ENCODE measurements around the gene FTH1. TPM values are rescaled to one million over a fixed set of nuclear protein-coding genes. Genes with fewer than 3 reads are reported as not detected.

FTH1 gene
- polyA plus RNA-seq, 1 donor from 2014 or later: 597 TPM

DNA sequence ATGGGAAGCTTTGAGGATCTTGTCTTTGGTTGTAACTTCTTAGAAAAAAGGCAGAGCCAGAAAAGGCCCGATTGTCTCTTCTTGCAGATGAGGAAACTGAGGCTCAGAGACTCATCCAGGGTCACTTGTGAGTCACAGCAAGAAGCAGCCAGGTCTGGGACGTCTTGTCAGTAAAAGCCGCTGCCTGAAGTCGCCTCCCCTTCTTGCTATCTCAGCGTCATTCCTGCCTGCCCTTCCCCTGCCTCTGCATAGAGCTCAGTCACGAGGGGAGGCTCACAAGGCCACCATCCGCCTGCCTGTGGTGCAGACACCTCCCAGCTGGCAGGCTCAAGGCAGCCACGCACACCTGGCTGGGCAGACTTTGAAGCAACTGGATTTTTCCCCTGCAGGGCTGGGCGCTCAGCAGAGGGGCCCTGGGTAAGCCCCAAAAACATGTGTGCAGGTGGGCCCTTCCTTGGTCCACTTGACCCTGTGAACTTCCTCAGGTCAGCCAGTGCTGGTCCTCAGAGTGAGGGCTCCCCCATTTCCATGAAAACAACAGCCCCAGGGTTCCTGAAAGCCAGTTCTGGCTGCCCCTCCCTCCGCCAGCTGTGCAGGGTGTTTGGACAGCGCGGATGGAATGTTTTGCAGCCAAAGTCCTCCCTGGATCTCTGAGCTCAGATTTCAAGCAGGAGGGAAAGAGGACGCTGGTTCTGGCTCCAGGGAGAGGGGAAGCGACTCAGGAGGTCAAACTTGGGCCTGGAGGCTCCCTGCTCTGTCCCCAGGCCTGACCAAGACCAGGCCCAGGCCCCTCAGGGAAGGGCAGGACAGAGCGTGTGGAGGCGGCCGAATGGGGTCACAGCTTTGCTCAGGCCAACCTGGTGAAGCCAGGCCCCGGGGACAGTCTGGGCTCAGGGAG is 44.0 kb downstream of the FTH1 start:
- H3K9ac ChIP-seq (ENCODE audit: low read length): no peak overlapping the region
- peaks cover 6% of the 10 kb centered on the region for H3K27me3 ChIP-seq (ENCODE audit: insufficient read depth, low read depth, low read length)
- no peak overlapping the region for H3K27ac ChIP-seq (ENCODE audit: low read length)
- no peaks in the 10 kb centered on the region for H3K36me3 ChIP-seq (ENCODE audit: insufficient read depth, low read length)
- H3K9me2 ChIP-seq (ENCODE audit: insufficient read depth, low read length): no peaks in the 10 kb centered on the region
- H3K4me2 ChIP-seq (ENCODE audit: low read length): no peak overlapping the region
- TF ChIP-seq, protein P1, sequence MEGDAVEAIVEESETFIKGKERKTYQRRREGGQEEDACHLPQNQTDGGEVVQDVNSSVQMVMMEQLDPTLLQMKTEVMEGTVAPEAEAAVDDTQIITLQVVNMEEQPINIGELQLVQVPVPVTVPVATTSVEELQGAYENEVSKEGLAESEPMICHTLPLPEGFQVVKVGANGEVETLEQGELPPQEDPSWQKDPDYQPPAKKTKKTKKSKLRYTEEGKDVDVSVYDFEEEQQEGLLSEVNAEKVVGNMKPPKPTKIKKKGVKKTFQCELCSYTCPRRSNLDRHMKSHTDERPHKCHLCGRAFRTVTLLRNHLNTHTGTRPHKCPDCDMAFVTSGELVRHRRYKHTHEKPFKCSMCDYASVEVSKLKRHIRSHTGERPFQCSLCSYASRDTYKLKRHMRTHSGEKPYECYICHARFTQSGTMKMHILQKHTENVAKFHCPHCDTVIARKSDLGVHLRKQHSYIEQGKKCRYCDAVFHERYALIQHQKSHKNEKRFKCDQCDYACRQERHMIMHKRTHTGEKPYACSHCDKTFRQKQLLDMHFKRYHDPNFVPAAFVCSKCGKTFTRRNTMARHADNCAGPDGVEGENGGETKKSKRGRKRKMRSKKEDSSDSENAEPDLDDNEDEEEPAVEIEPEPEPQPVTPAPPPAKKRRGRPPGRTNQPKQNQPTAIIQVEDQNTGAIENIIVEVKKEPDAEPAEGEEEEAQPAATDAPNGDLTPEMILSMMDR (IDR thresholded peaks at IDR 0.05; ENCODE audit: poor library complexity, severe bottlenecking): no peak
- no peak for TF ChIP-seq RAD21 (conservative IDR thresholded peaks at IDR 0.05)
- TF ChIP-seq EZH2 (IDR thresholded peaks at IDR 0.05; ENCODE audit: borderline replicate concordance, insufficient read depth, low read length, poor library complexity, severe bottlenecking): no peak
- TF ChIP-seq EP300 (conservative IDR thresholded peaks at IDR 0.05; ENCODE audit: poor library complexity, severe bottlenecking): no peak
- TF ChIP-seq TAF1 (IDR thresholded peaks at IDR 0.05; ENCODE audit: low read depth): no peak
- no peak for TF ChIP-seq SMC3 (conservative IDR thresholded peaks at IDR 0.05; ENCODE audit: poor library complexity)
- TF ChIP-seq POLR2AphosphoS5 (IDR thresholded peaks at IDR 0.05): no peak
- TF ChIP-seq MXI1 (conservative IDR thresholded peaks at IDR 0.05; ENCODE audit: poor library complexity, severe bottlenecking): no peak
- TF ChIP-seq, protein P2, sequence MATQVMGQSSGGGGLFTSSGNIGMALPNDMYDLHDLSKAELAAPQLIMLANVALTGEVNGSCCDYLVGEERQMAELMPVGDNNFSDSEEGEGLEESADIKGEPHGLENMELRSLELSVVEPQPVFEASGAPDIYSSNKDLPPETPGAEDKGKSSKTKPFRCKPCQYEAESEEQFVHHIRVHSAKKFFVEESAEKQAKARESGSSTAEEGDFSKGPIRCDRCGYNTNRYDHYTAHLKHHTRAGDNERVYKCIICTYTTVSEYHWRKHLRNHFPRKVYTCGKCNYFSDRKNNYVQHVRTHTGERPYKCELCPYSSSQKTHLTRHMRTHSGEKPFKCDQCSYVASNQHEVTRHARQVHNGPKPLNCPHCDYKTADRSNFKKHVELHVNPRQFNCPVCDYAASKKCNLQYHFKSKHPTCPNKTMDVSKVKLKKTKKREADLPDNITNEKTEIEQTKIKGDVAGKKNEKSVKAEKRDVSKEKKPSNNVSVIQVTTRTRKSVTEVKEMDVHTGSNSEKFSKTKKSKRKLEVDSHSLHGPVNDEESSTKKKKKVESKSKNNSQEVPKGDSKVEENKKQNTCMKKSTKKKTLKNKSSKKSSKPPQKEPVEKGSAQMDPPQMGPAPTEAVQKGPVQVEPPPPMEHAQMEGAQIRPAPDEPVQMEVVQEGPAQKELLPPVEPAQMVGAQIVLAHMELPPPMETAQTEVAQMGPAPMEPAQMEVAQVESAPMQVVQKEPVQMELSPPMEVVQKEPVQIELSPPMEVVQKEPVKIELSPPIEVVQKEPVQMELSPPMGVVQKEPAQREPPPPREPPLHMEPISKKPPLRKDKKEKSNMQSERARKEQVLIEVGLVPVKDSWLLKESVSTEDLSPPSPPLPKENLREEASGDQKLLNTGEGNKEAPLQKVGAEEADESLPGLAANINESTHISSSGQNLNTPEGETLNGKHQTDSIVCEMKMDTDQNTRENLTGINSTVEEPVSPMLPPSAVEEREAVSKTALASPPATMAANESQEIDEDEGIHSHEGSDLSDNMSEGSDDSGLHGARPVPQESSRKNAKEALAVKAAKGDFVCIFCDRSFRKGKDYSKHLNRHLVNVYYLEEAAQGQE (IDR thresholded peaks at IDR 0.05; ENCODE audit: borderline replicate concordance): no peak
- no peaks in the 10 kb centered on the region for H3F3A ChIP-seq (ENCODE audit: insufficient read depth, low read length, poor library complexity, severe bottlenecking)
- H2AFZ ChIP-seq (ENCODE audit: low read depth, low read length): no peak overlapping the region
- H4K20me1 ChIP-seq (ENCODE audit: insufficient read depth): no peaks in the 10 kb centered on the region
- H3K79me2 ChIP-seq (replicated peaks; ENCODE audit: insufficient read depth, low read length): no peaks in the 10 kb centered on the region
- H3K9me3 ChIP-seq (ENCODE audit: low read length): no peaks in the 10 kb centered on the region
- H3K4me3 ChIP-seq (ENCODE audit: low read length): no peak overlapping the region

DNA sequence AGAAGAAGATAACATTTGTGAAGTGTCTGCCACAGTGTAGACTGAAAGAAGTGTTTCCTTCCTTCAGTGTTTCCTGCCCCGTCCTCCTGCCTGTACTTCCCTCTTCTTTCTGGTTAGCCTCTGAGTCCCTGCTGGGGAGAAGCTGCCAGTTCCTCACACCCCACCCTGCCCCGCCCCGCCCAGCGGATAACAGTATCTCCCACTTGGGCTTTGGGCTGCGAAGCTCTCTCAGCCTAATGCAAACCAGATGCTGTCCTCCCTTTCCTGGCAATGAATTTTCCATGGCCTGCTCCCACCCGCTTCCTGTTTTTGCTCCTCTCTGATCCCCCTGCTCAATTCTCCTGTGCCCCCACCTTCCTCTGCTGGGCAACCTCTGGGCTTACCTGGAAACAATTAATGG is 44.9 kb downstream of the FTH1 start:
- Histone ChIP-seq H3K4me3 (ENCODE audit: low read length) (no peak overlapping the region), H3K27ac (ENCODE audit: low read length) (no peak overlapping the region), H3K79me2 (replicated peaks; ENCODE audit: insufficient read depth, low read length) (no peaks in the 10 kb centered on the region), H3K9ac (ENCODE audit: low read length) (no peak overlapping the region), H3F3A (ENCODE audit: insufficient read depth, low read length, poor library complexity, severe bottlenecking) (no peaks in the 10 kb centered on the region), H3K4me2 (ENCODE audit: low read length) (no peak overlapping the region), H2AFZ (ENCODE audit: low read depth, low read length) (no peak overlapping the region), H3K36me3 (ENCODE audit: insufficient read depth, low read length) (no peaks in the 10 kb centered on the region), H3K27me3 (ENCODE audit: insufficient read depth, low read depth, low read length) (peaks cover 15% of the 10 kb centered on the region), H3K9me2 (ENCODE audit: insufficient read depth, low read length) (no peaks in the 10 kb centered on the region), H3K9me3 (ENCODE audit: low read length) (no peaks in the 10 kb centered on the region), H4K20me1 (ENCODE audit: insufficient read depth) (no peaks in the 10 kb centered on the region)
- TF ChIP-seq EP300 (conservative IDR thresholded peaks at IDR 0.05; ENCODE audit: poor library complexity, severe bottlenecking) (no peak), SMC3 (conservative IDR thresholded peaks at IDR 0.05; ENCODE audit: poor library complexity) (no peak), TAF1 (IDR thresholded peaks at IDR 0.05; ENCODE audit: low read depth) (no peak), EZH2 (IDR thresholded peaks at IDR 0.05; ENCODE audit: borderline replicate concordance, insufficient read depth, low read length, poor library complexity, severe bottlenecking) (no peak), POLR2AphosphoS5 (IDR thresholded peaks at IDR 0.05) (no peak), RAD21 (conservative IDR thresholded peaks at IDR 0.05) (no peak), MXI1 (conservative IDR thresholded peaks at IDR 0.05; ENCODE audit: poor library complexity, severe bottlenecking) (no peak)
- TF ChIP-seq, protein P1 (IDR thresholded peaks at IDR 0.05; ENCODE audit: poor library complexity, severe bottlenecking): no peak
- TF ChIP-seq, protein P2 (IDR thresholded peaks at IDR 0.05; ENCODE audit: borderline replicate concordance): no peak
